VCaP (cell line): ENCODE measurements around the gene ARHGAP24.

ENCODE experiments used
- H3K27ac ChIP-seq: fragments of 450-650 bp; 2 replicates; pipeline ENCODE4 v1.5.1; 2017
- CTCF ChIP-seq: fragments of 450-650 bp; conservative IDR thresholded peaks from 2 replicates; pipeline ENCODE4 v1.5.1; 2017; ENCODE audit warnings: mild to moderate bottlenecking, moderate library complexity

The ARHGAP24 gene

GRCh38 chr4:85591406-85592098 is 116.6 kb downstream of the ARHGAP24 start:
- no peak overlapping the region for H3K27ac ChIP-seq
- TF ChIP-seq CTCF = no peak

GRCh38 chr4:85595098-85595775 is 120.3 kb downstream of the ARHGAP24 start:
- H3K27ac ChIP-seq = no peak overlapping the region
- TF ChIP-seq CTCF = no peak

GRCh38 chr4:85595796-85596559 is 121.0 kb downstream of the ARHGAP24 start:
- no peak for TF ChIP-seq CTCF
- H3K27ac ChIP-seq = no peak overlapping the region

- TF ChIP-seq CTCF = no peak
- H3K27ac ChIP-seq = no peak overlapping the region
Measured at GRCh38 chr4:85598936-85599335, 124.0 kb downstream of the ARHGAP24 start.

GRCh38 chr4:85600501-85600900 is 125.6 kb downstream of the ARHGAP24 start:
- H3K27ac ChIP-seq = no peak overlapping the region
- TF ChIP-seq CTCF = no peak

GRCh38 chr4:85603437-85604336 is 128.7 kb downstream of the ARHGAP24 start:
- H3K27ac ChIP-seq = no peak overlapping the region
- TF ChIP-seq CTCF = no peak
